NCI-H1105 treated with DMSO at 0.1 percent for 48 hours (cell line): Measurements from ENCODE around the gene RAP2B.

Experiments
- DNase-seq: peaks from one replicate; lab custom pipeline; 2025; lab: John Stamatoyannopoulos, UW

RAP2B gene

GRCh38 chr3:153160451-153161137 lies 1.4 kb upstream of the RAP2B start:
- DNase-seq = peak; percentile 95

DNA sequence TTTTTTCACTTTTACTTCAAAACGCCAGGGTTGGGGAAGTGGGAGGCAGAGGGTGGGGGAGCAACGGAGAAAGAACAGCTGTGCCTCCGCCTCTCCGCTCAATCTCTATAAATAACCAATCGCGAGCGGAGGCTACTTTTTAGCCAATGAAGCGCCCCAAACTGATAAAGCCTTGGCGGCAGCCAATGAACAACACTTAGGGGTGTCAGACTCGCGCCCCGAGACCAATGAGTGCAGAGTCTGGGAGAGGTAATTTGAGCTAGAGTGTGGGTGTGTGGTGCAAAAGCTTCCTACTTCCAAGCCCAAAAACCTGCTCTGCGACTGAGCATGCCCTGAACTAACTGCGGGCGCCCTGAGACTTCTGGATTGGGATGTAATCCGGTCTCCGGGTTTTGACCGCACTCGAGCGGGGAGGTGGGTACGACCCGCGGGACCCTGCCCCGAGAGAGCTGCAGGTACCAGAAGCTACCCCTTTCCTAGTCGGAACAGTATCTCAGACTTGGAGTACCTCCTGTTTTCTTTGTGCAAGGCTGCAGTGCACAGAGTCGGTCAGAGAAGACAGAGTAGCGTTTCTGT lies 800 bp upstream of the RAP2B start:
- peak; percentile 100 for DNase-seq

- DNase-seq = peak; percentile 74
Observed at GRCh38 chr3:153162513-153163392, 727 bp downstream of the RAP2B start.

GRCh38 chr3:153163393-153163724 lies 1.3 kb downstream of the RAP2B start:
- DNase-seq = peak; percentile 74

DNA sequence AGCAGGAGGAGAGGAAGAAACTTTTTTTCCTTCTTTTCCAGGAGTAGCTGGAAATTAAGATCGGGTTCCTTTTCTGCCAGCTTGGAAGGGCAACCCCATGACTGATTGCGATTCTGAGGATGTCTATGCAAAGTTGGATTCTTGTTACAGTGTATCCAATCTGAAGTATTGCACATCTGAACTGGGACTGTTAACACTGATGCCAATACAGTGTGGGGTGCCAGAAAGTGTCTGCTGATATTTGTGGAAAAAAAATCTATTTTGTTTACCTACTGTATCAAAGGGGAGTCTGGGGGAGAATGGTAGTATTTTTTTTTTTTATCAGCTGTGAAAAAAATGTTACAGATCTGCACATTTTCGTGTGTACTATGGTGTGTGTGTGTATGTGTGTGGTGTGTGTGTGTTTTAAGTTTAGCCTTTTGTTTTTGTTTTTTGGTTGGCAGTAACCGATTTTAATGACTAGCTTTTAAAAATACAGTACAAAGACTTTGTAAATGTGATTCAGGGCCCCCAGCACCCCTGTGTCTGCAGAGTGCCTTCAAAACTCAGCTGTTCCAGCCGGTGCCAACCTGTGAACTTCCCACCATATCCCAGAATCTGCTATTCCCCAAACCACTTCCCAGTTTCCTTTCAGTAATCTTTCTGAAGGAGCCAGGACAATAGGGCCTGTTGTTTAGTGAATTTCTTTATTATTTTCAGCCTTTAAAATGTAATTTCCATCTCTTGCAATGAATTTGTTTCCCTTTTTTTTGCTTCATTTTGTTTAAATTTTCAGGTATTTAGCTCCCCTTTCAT lies 1.9 kb downstream of the RAP2B start:
- peak; percentile 33 for DNase-seq

- DNase-seq = peak; percentile 20
Observed at GRCh38 chr3:153165261-153165681, 3.2 kb downstream of the RAP2B start.

DNA sequence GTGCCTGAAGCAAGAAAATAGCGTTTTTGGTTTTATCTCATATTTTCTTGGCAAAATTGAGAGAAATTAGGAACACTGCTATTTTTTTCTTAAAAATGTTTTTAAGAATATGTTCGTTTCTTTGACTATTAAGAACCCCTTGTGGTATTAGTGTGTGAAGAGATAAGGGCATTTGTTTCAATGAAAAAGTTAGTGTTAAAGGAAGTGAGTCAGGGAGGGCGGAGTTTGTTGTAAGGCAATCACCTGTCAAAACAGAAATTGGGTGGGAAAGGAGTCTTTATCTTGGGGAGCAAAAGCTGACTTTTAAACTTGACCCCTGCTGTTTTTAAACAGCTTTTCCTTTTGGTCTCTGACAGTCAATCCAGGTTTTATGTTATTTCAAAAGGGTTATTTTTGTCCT lies 4.2 kb downstream of the RAP2B start:
- DNase-seq = no peak

DNA sequence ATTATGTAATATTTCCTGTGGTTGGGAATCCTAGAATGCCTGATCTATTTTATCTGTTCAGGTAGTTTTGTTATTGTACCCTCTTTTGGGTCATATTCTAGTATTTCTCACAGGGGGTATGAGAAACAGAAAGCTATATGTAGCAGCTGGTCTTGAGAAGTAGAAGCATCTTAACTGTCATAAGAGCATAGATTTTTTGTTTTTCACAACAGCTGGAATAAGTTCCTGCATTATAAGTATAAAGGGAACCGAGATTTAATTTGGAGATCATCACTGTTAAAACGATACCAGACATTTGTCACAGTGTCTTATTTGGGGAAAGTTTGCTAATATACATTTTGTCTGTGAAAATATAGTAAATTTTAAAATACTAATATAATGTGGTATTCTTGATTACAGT lies 4.8 kb downstream of the RAP2B start:
- DNase-seq = no peak

DNA sequence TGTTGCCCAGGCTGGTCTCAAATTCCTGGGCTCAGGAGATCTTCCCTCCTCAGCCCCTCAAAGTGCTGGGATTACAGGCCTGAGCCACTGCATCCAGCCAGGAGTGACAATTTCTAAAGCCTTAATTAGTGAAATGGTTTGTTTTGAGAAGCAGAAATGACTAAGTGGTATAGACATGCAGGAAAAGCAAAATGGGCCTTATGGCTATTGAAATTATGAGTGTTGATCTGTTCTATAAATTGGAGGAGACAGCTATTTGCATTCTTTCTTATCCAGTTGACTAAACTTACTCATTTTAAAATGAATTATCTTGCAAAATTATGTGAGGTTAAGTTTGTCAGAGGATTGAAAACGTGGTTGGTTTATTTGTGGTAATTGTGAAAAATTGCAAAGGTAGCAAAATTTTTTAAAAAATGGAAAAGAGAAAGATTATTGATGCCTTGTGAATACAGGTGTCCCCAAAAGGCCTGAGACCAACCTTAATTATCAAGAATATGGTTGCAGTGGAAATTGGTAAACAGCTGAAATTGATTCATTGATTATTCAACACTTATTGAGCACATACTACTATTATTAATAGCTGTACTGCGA lies 7.9 kb downstream of the RAP2B start:
- no peak for DNase-seq

- no peak for DNase-seq
Observed at GRCh38 chr3:153171256-153171655, 9.2 kb downstream of the RAP2B start.

DNA sequence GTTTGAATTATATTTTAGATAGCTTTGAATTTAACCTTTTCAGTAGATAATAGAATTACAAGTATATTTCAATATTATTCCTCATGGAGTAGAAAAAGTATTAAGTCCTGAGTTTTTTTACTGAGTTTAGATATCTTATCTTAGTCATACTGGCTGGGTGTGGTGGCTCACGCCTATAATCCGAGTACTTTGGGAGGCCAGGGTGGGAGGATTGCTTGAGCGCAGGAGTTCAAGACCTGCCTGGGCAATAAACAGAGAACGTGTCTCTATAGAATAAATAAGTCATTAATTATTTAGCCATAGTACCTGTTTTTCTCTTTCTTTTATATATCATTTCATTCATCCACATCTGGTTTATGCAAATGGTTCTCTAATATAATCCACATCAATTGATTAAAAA lies 9.9 kb downstream of the RAP2B start:
- DNase-seq = no peak

- DNase-seq = no peak
Observed at GRCh38 chr3:153172796-153173757, 11.1 kb downstream of the RAP2B start.

GRCh38 chr3:153173758-153174516 lies 11.9 kb downstream of the RAP2B start:
- no peak for DNase-seq

DNA sequence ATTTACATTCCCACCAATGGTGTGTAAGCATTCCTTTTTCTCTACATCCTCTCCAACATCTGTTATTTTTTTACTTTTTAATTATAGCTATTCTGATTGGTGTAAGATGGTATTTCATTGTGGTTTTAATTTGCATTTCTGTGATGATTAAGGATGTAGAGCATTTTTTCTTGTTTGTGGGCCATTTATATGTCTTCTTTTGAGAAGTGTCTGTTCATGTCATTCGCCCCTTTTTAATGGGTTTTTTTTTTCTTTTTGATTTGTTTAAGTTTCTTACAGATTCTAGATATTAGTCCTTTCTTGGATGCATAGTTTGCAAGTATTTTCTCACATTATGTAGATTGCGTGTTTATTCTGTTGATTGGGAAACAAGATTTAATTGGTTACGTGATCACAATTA lies 14.2 kb downstream of the RAP2B start:
- no peak for DNase-seq

- DNase-seq = no peak
Observed at GRCh38 chr3:153180860-153181372, 18.9 kb downstream of the RAP2B start.

DNA sequence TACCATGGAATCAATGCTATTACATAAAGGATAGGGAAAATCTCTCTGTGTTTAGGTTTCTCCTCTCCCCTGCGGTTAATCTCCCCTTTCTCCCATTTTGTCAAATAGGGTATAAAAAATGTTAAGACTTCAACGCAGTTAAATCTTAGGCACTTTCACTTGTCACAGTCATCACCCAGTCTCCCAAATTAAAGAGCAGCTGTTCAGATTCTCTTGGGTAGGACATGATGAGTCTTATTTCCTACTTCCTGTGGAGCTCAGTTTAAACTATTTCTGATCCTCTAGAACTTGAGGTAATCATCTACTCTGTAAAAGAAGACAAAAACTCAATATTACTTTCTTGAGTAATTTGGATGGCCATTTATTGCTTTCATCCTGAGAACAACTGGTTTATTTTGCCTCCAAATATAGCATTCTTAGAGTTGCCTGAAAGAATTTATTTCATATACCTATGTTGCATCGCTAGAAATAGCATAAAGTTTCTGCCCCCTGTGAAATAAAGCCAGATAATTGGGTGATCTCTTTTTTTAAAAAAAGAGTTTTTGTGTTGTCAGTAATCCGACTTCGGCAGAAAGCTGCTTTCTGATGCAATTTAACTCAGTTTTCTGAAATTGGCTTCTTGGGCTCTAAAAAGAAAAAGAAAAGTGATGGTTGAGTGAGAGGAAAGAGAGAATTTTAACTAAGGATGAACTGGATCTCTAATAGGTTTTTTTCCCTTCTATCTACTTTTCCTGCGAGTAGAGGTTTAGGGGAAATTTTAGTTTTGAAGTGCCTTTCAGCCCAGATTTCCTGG lies 20.7 kb downstream of the RAP2B start:
- DNase-seq = no peak

DNA sequence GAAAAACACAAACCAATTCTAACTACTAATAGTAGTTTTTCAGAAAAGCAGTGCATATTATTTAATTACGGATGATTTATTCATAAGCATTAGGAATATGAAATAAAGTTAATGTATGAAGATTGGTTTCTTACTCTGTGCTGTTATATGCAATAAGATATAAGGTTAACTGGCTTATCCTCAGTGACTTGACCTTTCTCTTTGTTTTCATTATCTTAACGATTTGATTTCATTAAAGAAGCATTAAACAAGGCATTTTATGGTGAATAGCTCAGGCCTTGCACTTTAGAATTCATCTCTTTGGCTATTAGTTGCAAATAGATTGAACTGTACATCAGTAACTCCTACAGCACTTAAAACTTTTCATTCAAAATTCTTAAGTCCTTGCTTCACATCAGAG lies 28.9 kb downstream of the RAP2B start:
- no peak for DNase-seq

DNA sequence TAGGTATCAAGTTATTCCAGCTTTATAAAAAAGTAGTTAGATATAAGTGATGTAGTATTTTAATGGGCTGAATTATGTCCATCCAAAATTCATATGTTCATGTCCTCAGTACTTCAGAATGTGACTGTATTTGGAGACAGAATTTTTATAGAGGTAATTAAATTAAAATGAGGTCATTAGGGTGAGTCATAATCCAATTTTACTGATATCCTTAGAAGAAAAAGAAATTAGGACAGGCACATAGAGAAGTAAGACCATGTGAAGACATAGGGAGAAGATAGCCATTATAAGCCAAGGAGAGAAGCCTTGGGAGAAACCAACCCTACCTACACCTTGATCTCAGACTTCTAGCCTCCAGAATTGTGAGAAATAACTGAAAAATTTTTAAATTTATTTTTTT lies 30.3 kb downstream of the RAP2B start:
- no peak for DNase-seq
